GM20431 (cell line): ENCODE data around the gene RARRES2.

ENCODE experiments used
- in situ Hi-C: fragments of 300-500 bp; cut with MseI, MboI; formaldehyde crosslinking; loops from one replicate; pipeline ENCODE4 v1.15.0; 2020; ENCODE audit warnings: low sequenced_read_pairs; ENCODE audit not compliant: unreplicated experiment

RARRES2 gene

GRCh38 chr7:150363872-150364271 lies 22.4 kb upstream of the RARRES2 start:
- in situ Hi-C loops: no loop called here

GRCh38 chr7:150363370-150363769 lies 21.9 kb upstream of the RARRES2 start:
- in situ Hi-C loops: no loop called here

GRCh38 chr7:150361807-150362621 lies 20.6 kb upstream of the RARRES2 start:
- in situ Hi-C loops: no loop called here

- in situ Hi-C loops: no loop called here
Observed at GRCh38 chr7:150361402-150361801, 20.0 kb upstream of the RARRES2 start.

- in situ Hi-C loops: no loop called here
Observed at GRCh38 chr7:150360363-150361058, 19.1 kb upstream of the RARRES2 start.

- in situ Hi-C loops: no loop called here
Observed at GRCh38 chr7:150359622-150360362, 18.4 kb upstream of the RARRES2 start.

GRCh38 chr7:150358988-150359621 lies 17.7 kb upstream of the RARRES2 start:
- in situ Hi-C loops: no loop called here

- in situ Hi-C loops: no loop called here
Observed at GRCh38 chr7:150358433-150358832, 17.0 kb upstream of the RARRES2 start.

GRCh38 chr7:150357771-150358427 lies 16.5 kb upstream of the RARRES2 start:
- in situ Hi-C loops: no loop called here

- in situ Hi-C loops: no loop called here
Observed at GRCh38 chr7:150357270-150357669, 15.8 kb upstream of the RARRES2 start.

- in situ Hi-C loops: no loop called here
Observed at GRCh38 chr7:150356265-150356897, 15.0 kb upstream of the RARRES2 start.

- in situ Hi-C loops: no loop called here
Observed at GRCh38 chr7:150355666-150356059, 14.2 kb upstream of the RARRES2 start.

GRCh38 chr7:150351587-150352194 lies 10.3 kb upstream of the RARRES2 start:
- in situ Hi-C loops: no loop called here

GRCh38 chr7:150346922-150347321 lies 5.5 kb upstream of the RARRES2 start:
- in situ Hi-C loops: no loop called here

- in situ Hi-C loops: no loop called here
Observed at GRCh38 chr7:150345012-150345411, 3.6 kb upstream of the RARRES2 start.

- in situ Hi-C loops: no loop called here
Observed at GRCh38 chr7:150344299-150344698, 2.9 kb upstream of the RARRES2 start.

GRCh38 chr7:150343225-150343624 lies 1.8 kb upstream of the RARRES2 start:
- in situ Hi-C loops: no loop called here

- in situ Hi-C loops: no loop called here
Observed at GRCh38 chr7:150342121-150342408, 636 bp upstream of the RARRES2 start.

- in situ Hi-C loops: no loop called here
Observed at GRCh38 chr7:150340875-150341262, 560 bp downstream of the RARRES2 start.
